H1 (cell line): Measurements from ENCODE around the gene ZBTB18. TPM values are rescaled to one million over a fixed set of nuclear protein-coding genes. Genes with fewer than 3 reads are reported as not detected.

Experiments used
- CTCF ChIA-PET: fragments of 300-600 bp; sonication (Branson Sonifier 250); formaldehyde crosslinking; loops from one replicate; lab custom pipeline; 2021; ENCODE audit not compliant: partially characterized antibody; lab: Charles Lee
- POLR2A ChIA-PET: fragments of 300-600 bp; sonication (Branson Sonifier 250); formaldehyde crosslinking; loops from one replicate; lab custom pipeline; 2021; ENCODE audit warnings: inconsistent platforms; ENCODE audit not compliant: partially characterized antibody; lab: Charles Lee
- DNase-seq, 2 experiments: peaks; one replicate each; pipeline versions ENCODE4 v3.0.0 to v3.0.0-alpha.2; 2010 to 2022; ENCODE audit warnings: low spot score in 2 of 2, low read depth in 1 of 2, mixed read lengths in 1 of 2
- FAIRE-seq: peaks from 2 replicates; lab custom pipeline; 2011; peaks lifted over from hg19 to GRCh38; lab: Jason Lieb, UNC
- H2AFZ ChIP-seq: 2 replicates; pipeline ENCODE4 v1.8.1; 2012; ENCODE audit warnings: low read length, inconsistent platforms
- H2AK5ac ChIP-seq: 2 replicates; pipeline ENCODE4 v1.6.1; 2013; ENCODE audit warnings: low read depth, low read length
- H2BK120ac ChIP-seq: replicated peaks from 2 replicates; pipeline ENCODE3; 2013; ENCODE audit warnings: low read depth, low read length, inconsistent platforms
- H2BK12ac ChIP-seq: 2 replicates; pipeline ENCODE4 v1.6.1; 2013; ENCODE audit warnings: low read depth, low read length
- H2BK15ac ChIP-seq: 2 replicates; pipeline ENCODE4 v1.6.1; 2013; ENCODE audit warnings: low read length
- H2BK20ac ChIP-seq: 2 replicates; pipeline ENCODE4 v1.6.1; 2013; ENCODE audit warnings: low read length
- H2BK5ac ChIP-seq: 2 replicates; pipeline ENCODE4 v1.6.1; 2013; ENCODE audit warnings: low read depth, low read length
- H3K14ac ChIP-seq: 2 replicates; pipeline ENCODE4 v1.6.1; 2013; ENCODE audit warnings: inconsistent platforms; ENCODE audit not compliant: insufficient read length
- H3K18ac ChIP-seq: 2 replicates; pipeline ENCODE4 v1.6.1; 2013; ENCODE audit warnings: low read length; ENCODE audit errors: extremely low read depth
- H3K23ac ChIP-seq: 2 replicates; pipeline ENCODE4 v1.6.1; 2013; ENCODE audit warnings: inconsistent platforms; ENCODE audit not compliant: insufficient read length
- H3K23me2 ChIP-seq: 2 replicates; pipeline ENCODE4 v1.6.1; 2013; ENCODE audit warnings: low read depth, low read length
- H3K27ac ChIP-seq: 2 replicates; pipeline ENCODE4 v1.6.1; 2011; ENCODE audit warnings: low read depth, low read length, inconsistent platforms
- H3K27me3 ChIP-seq, 4 experiments: replicated peaks in 1 of 4; 1 replicate in 1 of 4; 2 replicates in 3 of 4; pipeline versions ENCODE4 v1.6.1 to v1.8.1; 2011 to 2013; ENCODE audit warnings: low read length in 3 of 4, mild to moderate bottlenecking in 3 of 4, inconsistent platforms in 2 of 4, mixed read lengths in 2 of 4, moderate library complexity in 1 of 4; ENCODE audit not compliant: control insufficient read depth in 3 of 4, insufficient read depth in 3 of 4; ENCODE audit errors: extremely low read depth in 1 of 4
- H3K36me3 ChIP-seq, 4 experiments: 2 replicates each; pipeline versions ENCODE4 v1.6.1 to v1.8.1; 2011 to 2013; ENCODE audit warnings: mild to moderate bottlenecking in 4 of 4, low read length in 3 of 4, moderate library complexity in 2 of 4, control low read depth in 1 of 4, inconsistent platforms in 1 of 4; ENCODE audit not compliant: insufficient read depth in 4 of 4, control insufficient read depth in 2 of 4
- H3K4ac ChIP-seq: replicated peaks from 2 replicates; pipeline ENCODE3; 2013; ENCODE audit warnings: low read length, low read depth, mixed read lengths, inconsistent platforms; ENCODE audit not compliant: insufficient read length
- H3K4me1 ChIP-seq, 4 experiments: replicated peaks in 1 of 4; 1 replicate in 1 of 4; 2 replicates in 3 of 4; pipeline versions ENCODE4 v1.6.1 to v1.8.1; 2011 to 2013; ENCODE audit warnings: low read length in 3 of 4, inconsistent platforms in 2 of 4, mixed read lengths in 1 of 4; ENCODE audit not compliant: insufficient read depth in 4 of 4, control insufficient read depth in 3 of 4
- H3K4me2 ChIP-seq, 2 experiments: 2 replicates each; pipeline versions ENCODE4 v1.6.1 to v1.8.1; 2011 to 2013; ENCODE audit warnings: low read depth in 2 of 2, low read length in 2 of 2, control low read depth in 1 of 2, inconsistent platforms in 1 of 2, mild to moderate bottlenecking in 1 of 2; ENCODE audit not compliant: insufficient read depth in 1 of 2
- H3K4me3 ChIP-seq, 4 experiments: fragments of 200-600, 300-600 bp in 1 of 4; sonication (generic), shearing (Covaris generic), sonication (Bioruptor Twin) in 1 of 4; 2 replicates each; pipeline versions ENCODE4 v1.5.1 to v1.8.1; 2011 to 2016; ENCODE audit warnings: low read length in 4 of 4, low read depth in 3 of 4, control low read depth in 2 of 4, inconsistent platforms in 2 of 4, mild to moderate bottlenecking in 2 of 4, mixed read lengths in 1 of 4, moderate library complexity in 1 of 4; ENCODE audit not compliant: insufficient read depth in 2 of 4; ENCODE audit errors: extremely low read depth in 1 of 4
- H3K56ac ChIP-seq: replicated peaks from 2 replicates; pipeline ENCODE3; 2013; ENCODE audit warnings: low read depth, mild to moderate bottlenecking, mixed read lengths, low read length, inconsistent platforms; ENCODE audit not compliant: insufficient read length
- H3K79me1 ChIP-seq: 2 replicates; pipeline ENCODE4 v1.6.1; 2013; ENCODE audit warnings: low read depth, low read length, control low read depth
- H3K79me2 ChIP-seq, 2 experiments: 2 replicates each; pipeline versions ENCODE4 v1.6.1 to v1.8.1; 2012 to 2013; ENCODE audit warnings: low read length in 2 of 2, mild to moderate bottlenecking in 2 of 2, inconsistent platforms in 1 of 2; ENCODE audit not compliant: insufficient read depth in 2 of 2, control insufficient read depth in 1 of 2
- H3K9ac ChIP-seq, 4 experiments: replicated peaks in 1 of 4; 1 replicate in 1 of 4; 2 replicates in 3 of 4; pipeline versions ENCODE4 v1.6.1 to v1.8.1; 2011 to 2013; ENCODE audit warnings: low read depth in 3 of 4, low read length in 3 of 4, control low read depth in 2 of 4, mild to moderate bottlenecking in 2 of 4, moderate library complexity in 2 of 4, inconsistent platforms in 1 of 4; ENCODE audit errors: extremely low read depth in 1 of 4
- H3K9me3 ChIP-seq, 2 experiments: 2 replicates each; pipeline versions ENCODE4 v1.6.1 to v1.8.1; 2012 to 2013; ENCODE audit warnings: mild to moderate bottlenecking in 2 of 2, moderate library complexity in 2 of 2, control low read depth in 1 of 2, inconsistent platforms in 1 of 2, low read depth in 1 of 2, low read length in 1 of 2, mixed read lengths in 1 of 2; ENCODE audit not compliant: insufficient read depth in 2 of 2
- H4K20me1 ChIP-seq, 2 experiments: replicated peaks in 1 of 2; 2 replicates each; pipeline versions ENCODE3 to v1.8.1; 2011 to 2013; ENCODE audit warnings: inconsistent platforms in 2 of 2, low read length in 2 of 2, mild to moderate bottlenecking in 1 of 2; ENCODE audit not compliant: insufficient read depth in 2 of 2, control insufficient read depth in 1 of 2
- H4K5ac ChIP-seq: 2 replicates; pipeline ENCODE4 v1.6.1; 2013; ENCODE audit warnings: low read length, low read depth, mixed read lengths, inconsistent platforms; ENCODE audit not compliant: insufficient read length
- H4K8ac ChIP-seq: 2 replicates; pipeline ENCODE4 v1.8.0; 2013; ENCODE audit warnings: mild to moderate bottlenecking, moderate library complexity, low read length, inconsistent platforms; ENCODE audit not compliant: insufficient read depth; ENCODE audit errors: extremely low read depth
- H4K91ac ChIP-seq: replicated peaks from 2 replicates; pipeline ENCODE3; 2013; ENCODE audit warnings: low read length, mixed read lengths, inconsistent platforms; ENCODE audit not compliant: insufficient read length
- WGBS, 2 experiments: shearing (Covaris generic) in 1 of 2; methylation state at CpG; one replicate each; pipeline versions ENCODE4 v1.1.6 to v1.1.7; 2013 to 2015; ENCODE audit warnings: low lambda C conversion rate in 2 of 2, mixed read lengths in 2 of 2, inconsistent platforms in 1 of 2, low coverage in 1 of 2, missing lambda C conversion rate in 1 of 2; ENCODE audit not compliant: insufficient replicate concordance in 2 of 2, insufficient coverage in 1 of 2, insufficient read length in 1 of 2; ENCODE audit errors: extremely low coverage in 1 of 2, missing lambda C conversion rate in 1 of 2; 5-methylcytosine and 5-hydroxymethylcytosine counted together
- polyA plus RNA-seq, 7 experiments: library from polyadenylated mRNA; depleted of rRNA in 3 of 7; stranded (reverse) in 5 of 7; unstranded in 2 of 7; fragments of >200 nt in 5 of 7; fragments of 200-250 nt in 2 of 7; gene quantifications; 1 replicate in 5 of 7; 2 replicates in 1 of 7; 4 replicates in 1 of 7; pipeline versions ENCODE4 v1.2.1 to v1.2.3, GENCODE V29; 2011 to 2013; ENCODE audit warnings: missing spikeins in 2 of 7, mixed read lengths in 2 of 7
- total RNA-seq: library from RNA; stranded (reverse); fragmentation: NEBNext Ultra II Directional; extraction: Animal tissue kit (Norgen Biotek cat#: 25700); gene quantifications from 2 replicates; pipeline ENCODE4 v1.2.1, GENCODE V29; 2021

ZBTB18 gene
- total and polyA plus RNA-seq, 2 of the 8 experiments (the other 6 are each of a cell fraction or from before 2014, with no cell fraction given), result 8.5 to 14.4 TPM

GRCh38 chr1:244022311-244022710 lies 28.8 kb upstream of the ZBTB18 start:
- Histone ChIP-seq H4K5ac (no peak overlapping the region), H2AFZ (no peak overlapping the region)
- CTCF ChIA-PET, result interaction anchor here (1.1 to 1.5 kb wide), 2 partner anchors 25 to 92 kb away, joined by 3 read pairs; no protein-coding TSS in a partner anchor

More at GRCh38 chr1:244022311-244022710, 28.8 kb upstream of the ZBTB18 start:
- 100% methylated on average over 2 of the region's 2 CpGs; no CpG with 5 or more reads in 1 of the 2 experiments for WGBS, 2 experiments
- Histone ChIP-seq H2BK15ac (no peak overlapping the region), H3K79me2 (no peaks in the 10 kb centered on the region), H2AK5ac (no peak overlapping the region), H4K8ac (no peak overlapping the region), H3K27ac (no peak overlapping the region), H3K4me3 (no peak overlapping the region), H2BK12ac (no peak overlapping the region), H3K27me3 (no peaks in the 10 kb centered on the region), H2BK5ac (no peak overlapping the region), H3K4me1 (peaks cover 0 to 11% (median 3%) of the 10 kb centered on the region in 4 experiments; a peak in 5 of 7 replicates), H4K91ac (no peak overlapping the region), H3K23ac (no peak overlapping the region), H3K4ac (no peak overlapping the region), H3K23me2 (no peaks in the 10 kb centered on the region), H3K4me2 (no peak overlapping the region), H3K14ac (no peak overlapping the region), H4K20me1 (no peaks in the 10 kb centered on the region), H3K56ac (no peak overlapping the region), H3K79me1 (no peaks in the 10 kb centered on the region), H3K36me3 (no peaks in the 10 kb centered on the region), H3K9me3 (no peaks in the 10 kb centered on the region), H3K18ac (no peak overlapping the region), H2BK20ac (no peak overlapping the region), H2BK120ac (no peak overlapping the region), H3K9ac (no peak overlapping the region)
- no peak for FAIRE-seq
- POLR2A ChIA-PET, result no interaction called here
- DNase-seq, result no peak
